SK-N-MC (cell line): ENCODE measurements around the gene WDR31.

ENCODE experiments used
- DNase-seq: peaks from one replicate; pipeline ENCODE4 v3.0.0-alpha.2; 2011; ENCODE audit warnings: low read depth, low spot score
- H3K27ac ChIP-seq: fragments of 200-600 bp; sonication (generic); 2 replicates; pipeline ENCODE4 v1.5.1; 2016; ENCODE audit warnings: mixed run types
- H3K36me3 ChIP-seq: fragments of 200-600 bp; sonication (generic); 2 replicates; pipeline ENCODE4 v1.6.1; 2017; ENCODE audit warnings: antibody characterized with exemption, low read length, mixed read lengths; ENCODE audit not compliant: insufficient read depth
- H3K4me3 ChIP-seq: fragments of 200-600 bp; sonication (generic); 2 replicates; pipeline ENCODE4 v1.5.1; 2016
- H3K9ac ChIP-seq: fragments of 200-600 bp; sonication (generic); 2 replicates; pipeline ENCODE4 v1.8.0; 2017; ENCODE audit warnings: mixed run types, mixed read lengths; ENCODE audit not compliant: insufficient read length
- H3K9me3 ChIP-seq: fragments of 200-600 bp; sonication (generic); 2 replicates; pipeline ENCODE4 v1.6.1; 2017; ENCODE audit warnings: low read depth, mild to moderate bottlenecking, antibody characterized with exemption, low read length, moderate library complexity, mixed read lengths
- EZH2 ChIP-seq: fragments of 200-600 bp; sonication (generic); IDR thresholded peaks from one replicate; pipeline ENCODE4 v1.6.1; 2017; ENCODE audit warnings: antibody characterized with exemption
- FOXP2 ChIP-seq: optimal IDR thresholded peaks from 2 replicates; pipeline ENCODE3; 2011; ENCODE audit warnings: mild to moderate bottlenecking, moderate library complexity; ENCODE audit not compliant: insufficient read depth; ENCODE audit errors: extremely low read length, control extremely low read depth
- POLR2AphosphoS5 ChIP-seq: IDR thresholded peaks from 2 replicates; pipeline ENCODE4 v1.6.1; 2012; ENCODE audit warnings: mild to moderate bottlenecking, low read depth, low read length, borderline replicate concordance

The WDR31 gene

GRCh38 chr9:113356686-113357292 lies 16.7 kb upstream of the WDR31 start:
- Histone ChIP-seq H3K36me3 (no peaks in the 10 kb centered on the region), H3K9me3 (no peaks in the 10 kb centered on the region), H3K27ac (no peak overlapping the region), H3K4me3 (peak overlapping the region; percentile 36), H3K9ac (no peak overlapping the region)
- no peak for TF ChIP-seq POLR2AphosphoS5
- TF ChIP-seq EZH2 = no peak
- TF ChIP-seq FOXP2 = no peak
- DNase-seq = no peak

- Histone ChIP-seq H3K4me3 (no peak overlapping the region), H3K27ac (no peak overlapping the region), H3K36me3 (no peaks in the 10 kb centered on the region), H3K9ac (no peak overlapping the region), H3K9me3 (no peaks in the 10 kb centered on the region)
- no peak for DNase-seq
- TF ChIP-seq FOXP2 = no peak
- TF ChIP-seq EZH2 = no peak
- TF ChIP-seq POLR2AphosphoS5 = no peak
These were observed 15.0 kb upstream of the WDR31 start for GRCh38 chr9:113355040-113355596.

- Histone ChIP-seq H3K9me3 (no peaks in the 10 kb centered on the region), H3K4me3 (no peak overlapping the region), H3K27ac (no peak overlapping the region), H3K9ac (no peak overlapping the region), H3K36me3 (no peaks in the 10 kb centered on the region)
- no peak for TF ChIP-seq FOXP2
- no peak for TF ChIP-seq POLR2AphosphoS5
- TF ChIP-seq EZH2 = no peak
- no peak for DNase-seq
These were observed 12.3 kb upstream of the WDR31 start for GRCh38 chr9:113352411-113352810.

GRCh38 chr9:113352006-113352405 lies 11.9 kb upstream of the WDR31 start:
- no peak for TF ChIP-seq EZH2
- TF ChIP-seq FOXP2 = no peak
- TF ChIP-seq POLR2AphosphoS5 = no peak
- no peak overlapping the region for H3K9ac ChIP-seq
- H3K27ac ChIP-seq = no peak overlapping the region
- no peaks in the 10 kb centered on the region for H3K36me3 ChIP-seq
- no peak for DNase-seq
- H3K4me3 ChIP-seq = no peak overlapping the region
- no peaks in the 10 kb centered on the region for H3K9me3 ChIP-seq

- Histone ChIP-seq H3K36me3 (no peaks in the 10 kb centered on the region), H3K9me3 (no peaks in the 10 kb centered on the region), H3K9ac (no peak overlapping the region), H3K4me3 (peak overlapping the region; percentile 43), H3K27ac (0 out of 2 replicates have a peak overlapping the region, but pooled peaks have one; percentile 54)
- TF ChIP-seq EZH2 = no peak
- TF ChIP-seq POLR2AphosphoS5 = no peak
- no peak for TF ChIP-seq FOXP2
- no peak for DNase-seq
These were observed 10.9 kb upstream of the WDR31 start for GRCh38 chr9:113350937-113351336.

GRCh38 chr9:113350107-113350661 lies 10.1 kb upstream of the WDR31 start:
- Histone ChIP-seq H3K36me3 (no peaks in the 10 kb centered on the region), H3K9ac (no peak overlapping the region), H3K9me3 (no peaks in the 10 kb centered on the region), H3K4me3 (peak overlapping the region; percentile 78), H3K27ac (no peak overlapping the region)
- no peak for DNase-seq
- TF ChIP-seq POLR2AphosphoS5 (no peak), EZH2 (no peak), FOXP2 (no peak)

GRCh38 chr9:113349445-113350094 lies 9.5 kb upstream of the WDR31 start, which contains the start of gene BSPRY:
TSS of gene BSPRY (plus strand) at chr9:113349541. CDS start at chr9:113349580, 39 bp downstream.
- H3K4me3 ChIP-seq = peak within 1 kb of the TSS; percentile 78
- H3K9me3 ChIP-seq = no peaks in the 10 kb centered on the region
- TF ChIP-seq FOXP2 (no peak), POLR2AphosphoS5 (no peak), EZH2 (no peak)
- no peak within 1 kb of the TSS for H3K9ac ChIP-seq
- H3K27ac ChIP-seq = no peak within 1 kb of the TSS
- DNase-seq = no peak
- H3K36me3 ChIP-seq = no peaks in the 10 kb centered on the region

GRCh38 chr9:113349066-113349444 lies 9.0 kb upstream of the WDR31 start:
- Histone ChIP-seq H3K9ac (no peak overlapping the region), H3K27ac (no peak overlapping the region), H3K4me3 (peak overlapping the region; percentile 78), H3K9me3 (no peaks in the 10 kb centered on the region), H3K36me3 (no peaks in the 10 kb centered on the region)
- DNase-seq = no peak
- TF ChIP-seq FOXP2 = no peak
- no peak for TF ChIP-seq EZH2
- TF ChIP-seq POLR2AphosphoS5 = no peak
